ENCODE measurements around the gene GAL3ST2. TPM values are rescaled to one million over a fixed set of nuclear protein-coding genes. Genes with fewer than 3 reads are reported as not detected.

Gene GAL3ST2
- total RNA-seq, 4 donors from 2014 or later = 1.6 TPM; not detected in 3

GRCh38 chr2:241750076-241750840 is 26.4 kb upstream of the GAL3ST2 start:
- no peaks in the 10 kb centered on the region for H3K4me1 ChIP-seq
- H3K27me3 ChIP-seq = no peaks in the 10 kb centered on the region
- intact Hi-C loops (cut with DNase I; ENCODE audit: low total_unique reads) = no loop called here
- no peak overlapping the region for H3K27ac ChIP-seq
- in situ Hi-C loops (cut with MboI; ENCODE audit: low sequenced_read_pairs in 4 of 4) = no loop called here
- H3K9me3 ChIP-seq = no peaks in the 10 kb centered on the region
- TF ChIP-seq POLR2A (IDR thresholded peaks at IDR 0.05) (no peak), CTCF (IDR thresholded peaks at IDR 0.05 in 4 of 5, conservative IDR thresholded peaks at IDR 0.05 in 1 of 5) (no peak)
- no peak for ATAC-seq
- DNase-seq = no peak
- H3K36me3 ChIP-seq = peaks cover 0 to 51% of the 10 kb centered on the region in 2 donors
- H3K4me3 ChIP-seq = no peak overlapping the region

GRCh38 chr2:241751152-241751551 is 25.5 kb upstream of the GAL3ST2 start:
- in situ Hi-C loops (cut with MboI; ENCODE audit: low sequenced_read_pairs in 4 of 4) = no loop called here
- no peak for ATAC-seq

GRCh38 chr2:241751776-241752175 is 24.8 kb upstream of the GAL3ST2 start:
- Histone ChIP-seq H3K4me3 (no peak overlapping the region), H3K27me3 (no peaks in the 10 kb centered on the region), H3K36me3 (peaks cover 0 to 56% of the 10 kb centered on the region in 2 donors), H3K27ac (no peak overlapping the region), H3K9me3 (no peaks in the 10 kb centered on the region), H3K4me1 (no peaks in the 10 kb centered on the region)
- no peak for ATAC-seq
- intact Hi-C loops (cut with DNase I; ENCODE audit: low total_unique reads) (no loop called here), in situ Hi-C loops (cut with MboI; ENCODE audit: low sequenced_read_pairs in 4 of 4) (no loop called here)
- TF ChIP-seq POLR2A (IDR thresholded peaks at IDR 0.05) (no peak), CTCF (IDR thresholded peaks at IDR 0.05 in 4 of 5, conservative IDR thresholded peaks at IDR 0.05 in 1 of 5) (no peak)
- DNase-seq = no peak

More at GRCh38 chr2:241751152-241751551, 25.5 kb upstream of the GAL3ST2 start:
- no peak for DNase-seq
- Histone ChIP-seq H3K4me1 (no peaks in the 10 kb centered on the region), H3K36me3 (peaks cover 0 to 49% of the 10 kb centered on the region in 2 donors), H3K9me3 (no peaks in the 10 kb centered on the region), H3K27ac (no peak overlapping the region), H3K4me3 (no peak overlapping the region), H3K27me3 (no peaks in the 10 kb centered on the region)
- intact Hi-C loops (cut with DNase I; ENCODE audit: low total_unique reads) = no loop called here
- TF ChIP-seq POLR2A (IDR thresholded peaks at IDR 0.05) (no peak), CTCF (IDR thresholded peaks at IDR 0.05 in 4 of 5, conservative IDR thresholded peaks at IDR 0.05 in 1 of 5) (no peak)

- Histone ChIP-seq H3K27me3 (no peaks in the 10 kb centered on the region), H3K4me1 (no peaks in the 10 kb centered on the region), H3K36me3 (peaks cover 0 to 60% of the 10 kb centered on the region in 2 donors), H3K4me3 (no peak overlapping the region), H3K27ac (no peak overlapping the region), H3K9me3 (no peaks in the 10 kb centered on the region)
- TF ChIP-seq CTCF (IDR thresholded peaks at IDR 0.05 in 4 of 5, conservative IDR thresholded peaks at IDR 0.05 in 1 of 5) (no peak), POLR2A (IDR thresholded peaks at IDR 0.05) (no peak)
- ATAC-seq = no peak
- in situ Hi-C loops (cut with MboI; ENCODE audit: low sequenced_read_pairs in 4 of 4) (no loop called here), intact Hi-C loops (cut with DNase I; ENCODE audit: low total_unique reads) (no loop called here)
- no peak for DNase-seq
These were observed 24.4 kb upstream of the GAL3ST2 start for GRCh38 chr2:241752253-241752652.

Data from gastrocnemius medialis (tissue), 4 donors.